HEK293 (cell line): Measurements from ENCODE around the gene CTDSP1.

Experiments
- CTCF ChIP-seq: fragments of 450-650 bp; formaldehyde crosslinking; IDR thresholded peaks from 2 replicates; pipeline ENCODE4 v1.5.1; 2016; ENCODE audit warnings: missing biosample characterization, missing genetic modification characterization
- GLIS1 ChIP-seq: fragments of 450-650 bp; formaldehyde crosslinking; IDR thresholded peaks from 2 replicates; pipeline ENCODE4 v1.5.1; 2016; ENCODE audit warnings: missing biosample characterization, missing genetic modification characterization
- MYNN ChIP-seq: fragments of 450-650 bp; formaldehyde crosslinking; IDR thresholded peaks from 2 replicates; pipeline ENCODE4 v1.5.1; 2016; ENCODE audit warnings: missing biosample characterization, missing genetic modification characterization, borderline replicate concordance
- PRDM10 ChIP-seq: fragments of 450-650 bp; formaldehyde crosslinking; IDR thresholded peaks from 2 replicates; pipeline ENCODE4 v1.5.1; 2016; ENCODE audit warnings: missing biosample characterization, missing genetic modification characterization
- TRIM28 ChIP-seq: IDR thresholded peaks from 2 replicates; pipeline ENCODE4 v1.6.1; 2011; ENCODE audit warnings: low read length, control low read depth, borderline replicate concordance
- ZBTB21 ChIP-seq: fragments of 450-650 bp; formaldehyde crosslinking; IDR thresholded peaks from 2 replicates; pipeline ENCODE4 v1.5.1; 2017; ENCODE audit warnings: missing biosample characterization, missing genetic modification characterization
- ZBTB49 ChIP-seq: fragments of 450-650 bp; formaldehyde crosslinking; IDR thresholded peaks from 2 replicates; pipeline ENCODE4 v1.5.1; 2016; ENCODE audit warnings: missing biosample characterization, missing genetic modification characterization, low read depth
- ZFHX2 ChIP-seq: fragments of 450-650 bp; formaldehyde crosslinking; conservative IDR thresholded peaks from 2 replicates; pipeline ENCODE4 v1.5.1; 2016; ENCODE audit warnings: missing biosample characterization, missing genetic modification characterization
- ZNF184 ChIP-seq: fragments of 450-650 bp; IDR thresholded peaks from 2 replicates; pipeline ENCODE4 v1.5.1; 2018; ENCODE audit warnings: missing biosample characterization, mild to moderate bottlenecking, missing genetic modification characterization
- ZNF2 ChIP-seq: fragments of 450-650 bp; formaldehyde crosslinking; IDR thresholded peaks from 2 replicates; pipeline ENCODE4 v1.5.1; 2016; ENCODE audit warnings: missing biosample characterization, missing genetic modification characterization
- ZNF335 ChIP-seq: fragments of 450-650 bp; formaldehyde crosslinking; conservative IDR thresholded peaks from 2 replicates; pipeline ENCODE4 v1.5.1; 2016; ENCODE audit warnings: missing biosample characterization, missing genetic modification characterization
- ZNF416 ChIP-seq: fragments of 450-650 bp; formaldehyde crosslinking; IDR thresholded peaks from 2 replicates; pipeline ENCODE4 v1.5.1; 2016; ENCODE audit warnings: missing biosample characterization, missing genetic modification characterization
- ZNF501 ChIP-seq: fragments of 450-650 bp; formaldehyde crosslinking; IDR thresholded peaks from 2 replicates; pipeline ENCODE4 v1.5.1; 2016; ENCODE audit warnings: missing biosample characterization, missing genetic modification characterization
- ZNF624 ChIP-seq: fragments of 450-650 bp; formaldehyde crosslinking; IDR thresholded peaks from 2 replicates; pipeline ENCODE4 v1.5.1; 2017; ENCODE audit warnings: missing biosample characterization, missing genetic modification characterization
- ZNF654 ChIP-seq: fragments of 450-650 bp; formaldehyde crosslinking; IDR thresholded peaks from 2 replicates; pipeline ENCODE4 v1.5.1; 2016; ENCODE audit warnings: low read depth, missing biosample characterization, missing genetic modification characterization
- ZNF658 ChIP-seq: fragments of 450-650 bp; formaldehyde crosslinking; IDR thresholded peaks from 2 replicates; pipeline ENCODE4; 2016; ENCODE audit warnings: missing biosample characterization, missing genetic modification characterization
- ZNF692 ChIP-seq: fragments of 450-650 bp; formaldehyde crosslinking; IDR thresholded peaks from 2 replicates; pipeline ENCODE4 v1.5.1; 2016; ENCODE audit warnings: missing biosample characterization, missing genetic modification characterization
- ZNF76 ChIP-seq: fragments of 450-650 bp; formaldehyde crosslinking; IDR thresholded peaks from 2 replicates; pipeline ENCODE4; 2016; ENCODE audit warnings: low read depth, missing biosample characterization, missing genetic modification characterization, borderline replicate concordance
- ZSCAN30 ChIP-seq: fragments of 450-650 bp; IDR thresholded peaks from 2 replicates; pipeline ENCODE4 v1.5.1; 2018; ENCODE audit warnings: missing biosample characterization, mild to moderate bottlenecking, missing genetic modification characterization, moderate library complexity
- TF ChIP-seq, protein P1 (sequence below): IDR thresholded peaks from 2 replicates; pipeline ENCODE4 v1.6.1; 2011; ENCODE audit warnings: mild to moderate bottlenecking, low read depth, low read length, borderline replicate concordance
- TF ChIP-seq, protein P2 (sequence below): sonication (generic); formaldehyde crosslinking; IDR thresholded peaks from 2 replicates; pipeline ENCODE4 v1.8.1; 2022; ENCODE audit warnings: mild to moderate bottlenecking, moderate library complexity, missing genetic modification reagents
- TF ChIP-seq, protein P3 (sequence below): fragments of 450-650 bp; formaldehyde crosslinking; IDR thresholded peaks from 2 replicates; pipeline ENCODE4 v1.5.1; 2016; ENCODE audit warnings: missing biosample characterization, missing genetic modification characterization

Gene CTDSP1

DNA sequence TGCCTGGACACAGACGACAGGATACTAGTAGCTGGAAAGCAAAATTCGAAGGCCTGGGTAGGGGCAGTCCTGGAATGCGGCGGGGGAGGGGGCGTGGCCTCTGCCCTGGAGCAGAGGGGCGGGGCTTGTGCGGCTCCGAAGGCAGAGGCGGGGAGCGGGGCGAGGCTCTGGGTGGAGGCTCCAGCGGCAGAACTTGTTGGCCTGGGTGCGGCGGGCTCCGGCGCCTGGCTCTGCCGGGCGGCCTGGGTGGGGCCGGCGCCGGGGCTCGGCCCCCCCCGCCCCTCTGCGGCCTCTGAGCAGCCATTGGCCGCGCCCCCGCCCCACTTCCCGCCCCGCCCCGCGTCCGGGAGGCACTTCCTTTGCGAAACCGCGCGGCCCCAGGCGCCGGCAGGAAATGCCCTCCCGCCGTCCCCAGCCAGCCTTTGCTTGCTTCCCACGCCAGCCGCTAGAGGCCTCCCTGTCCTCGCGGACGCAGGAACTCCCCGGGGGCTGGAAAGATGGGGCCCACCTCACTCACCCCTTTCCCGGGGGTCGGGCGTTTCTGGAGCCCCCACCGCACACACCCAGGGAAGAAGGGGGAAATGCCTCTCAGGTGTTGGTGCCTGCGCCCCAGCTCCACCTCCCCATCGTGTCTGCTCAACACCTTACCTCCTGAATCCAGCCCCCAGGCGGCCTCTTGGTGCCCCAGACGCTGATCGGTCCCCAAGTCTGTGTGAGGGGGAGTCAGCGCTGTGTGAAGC, 6.7 kb downstream of the CTDSP1 start (continued):
- TF ChIP-seq ZBTB49 (tag by site-specific recombination) (no peak), ZNF335 (tag by site-specific recombination) (peak; percentile 69; the same call in 1 of the 2 replicates), ZNF624 (tag by site-specific recombination) (no peak), TRIM28 (no peak), PRDM10 (tag by site-specific recombination) (0 out of 2 replicates have a peak, but pooled peaks have one; percentile 24), MYNN (tag by site-specific recombination) (no peak), GLIS1 (tag by site-specific recombination) (peak; percentile 66), ZNF184 (tag by site-specific recombination) (no peak), ZNF76 (tag by site-specific recombination) (peak; percentile 30; the same call in 1 of the 2 replicates), ZNF692 (tag by site-specific recombination) (peak; percentile 100), ZNF654 (tag by site-specific recombination) (peak; percentile 60), ZFHX2 (tag by site-specific recombination) (peak; percentile 24), ZBTB21 (tag by site-specific recombination) (no peak), ZNF2 (0 out of 2 replicates have a peak, but pooled peaks have one; percentile 29), ZNF658 (tag by site-specific recombination) (no peak), ZSCAN30 (peak; percentile 49; the same call in 1 of the 2 replicates), ZNF501 (tag by site-specific recombination) (0 out of 2 replicates have a peak, but pooled peaks have one; percentile 27), ZNF416 (tag by site-specific recombination) (no peak), CTCF (peak; percentile 94)
- TF ChIP-seq, protein P1, sequence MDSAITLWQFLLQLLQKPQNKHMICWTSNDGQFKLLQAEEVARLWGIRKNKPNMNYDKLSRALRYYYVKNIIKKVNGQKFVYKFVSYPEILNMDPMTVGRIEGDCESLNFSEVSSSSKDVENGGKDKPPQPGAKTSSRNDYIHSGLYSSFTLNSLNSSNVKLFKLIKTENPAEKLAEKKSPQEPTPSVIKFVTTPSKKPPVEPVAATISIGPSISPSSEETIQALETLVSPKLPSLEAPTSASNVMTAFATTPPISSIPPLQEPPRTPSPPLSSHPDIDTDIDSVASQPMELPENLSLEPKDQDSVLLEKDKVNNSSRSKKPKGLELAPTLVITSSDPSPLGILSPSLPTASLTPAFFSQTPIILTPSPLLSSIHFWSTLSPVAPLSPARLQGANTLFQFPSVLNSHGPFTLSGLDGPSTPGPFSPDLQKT: no peak
- TF ChIP-seq, protein P2, sequence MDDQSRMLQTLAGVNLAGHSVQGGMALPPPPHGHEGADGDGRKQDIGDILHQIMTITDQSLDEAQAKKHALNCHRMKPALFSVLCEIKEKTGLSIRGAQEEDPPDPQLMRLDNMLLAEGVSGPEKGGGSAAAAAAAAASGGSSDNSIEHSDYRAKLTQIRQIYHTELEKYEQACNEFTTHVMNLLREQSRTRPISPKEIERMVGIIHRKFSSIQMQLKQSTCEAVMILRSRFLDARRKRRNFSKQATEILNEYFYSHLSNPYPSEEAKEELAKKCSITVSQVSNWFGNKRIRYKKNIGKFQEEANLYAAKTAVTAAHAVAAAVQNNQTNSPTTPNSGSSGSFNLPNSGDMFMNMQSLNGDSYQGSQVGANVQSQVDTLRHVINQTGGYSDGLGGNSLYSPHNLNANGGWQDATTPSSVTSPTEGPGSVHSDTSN (CRISPR knock-in tag): no peak
- TF ChIP-seq, protein P3, sequence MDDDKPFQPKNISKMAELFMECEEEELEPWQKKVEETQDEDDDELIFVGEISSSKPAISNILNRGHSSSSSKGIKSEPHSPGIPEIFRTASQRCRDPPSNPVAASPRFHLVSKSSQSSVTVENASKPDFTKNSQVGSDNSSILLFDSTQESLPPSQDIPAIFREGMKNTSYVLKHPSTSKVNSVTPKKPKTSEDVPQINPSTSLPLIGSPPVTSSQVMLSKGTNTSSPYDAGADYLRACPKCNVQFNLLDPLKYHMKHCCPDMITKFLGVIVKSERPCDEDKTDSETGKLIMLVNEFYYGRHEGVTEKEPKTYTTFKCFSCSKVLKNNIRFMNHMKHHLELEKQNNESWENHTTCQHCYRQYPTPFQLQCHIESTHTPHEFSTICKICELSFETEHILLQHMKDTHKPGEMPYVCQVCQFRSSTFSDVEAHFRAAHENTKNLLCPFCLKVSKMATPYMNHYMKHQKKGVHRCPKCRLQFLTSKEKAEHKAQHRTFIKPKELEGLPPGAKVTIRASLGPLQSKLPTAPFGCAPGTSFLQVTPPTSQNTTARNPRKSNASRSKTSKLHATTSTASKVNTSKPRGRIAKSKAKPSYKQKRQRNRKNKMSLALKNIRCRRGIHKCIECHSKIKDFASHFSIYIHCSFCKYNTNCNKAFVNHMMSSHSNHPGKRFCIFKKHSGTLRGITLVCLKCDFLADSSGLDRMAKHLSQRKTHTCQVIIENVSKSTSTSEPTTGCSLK: no peak
